Measurements from ENCODE around the gene SMCO3.
A peak's percentile ranks its signal among the peaks of the same experiment; 100 is the strongest.
"Not testable (repeated sequence)": the region's sequence is repeated elsewhere in the genome, so short reads cannot be mapped to it uniquely, and the experiment has no call there.

SMCO3 gene

GRCh38 chr12:14774906-14775635 is 38.9 kb downstream of the SMCO3 start:
- Mint-ChIP-seq H3K36me3 (ENCODE audit: low read depth) (peaks cover 11% of the 10 kb centered on the region), H3K27ac (peak overlapping the region; percentile 99), H3K4me3 (peak overlapping the region; percentile 98), H3K4me1 (ENCODE audit: low read depth) (peaks cover 48% of the 10 kb centered on the region), H3K27me3 (ENCODE audit: low read depth) (no peaks in the 10 kb centered on the region), H3K9me3 (no peaks in the 10 kb centered on the region)

- Mint-ChIP-seq H3K4me3 (peak overlapping the region; percentile 98), H3K4me1 (ENCODE audit: low read depth) (peaks cover 47% of the 10 kb centered on the region), H3K36me3 (ENCODE audit: low read depth) (peaks cover 16% of the 10 kb centered on the region), H3K9me3 (no peaks in the 10 kb centered on the region), H3K27ac (peak overlapping the region; percentile 99), H3K27me3 (ENCODE audit: low read depth) (no peaks in the 10 kb centered on the region)
Measured at GRCh38 chr12:14774074-14774905, 39.7 kb downstream of the SMCO3 start.

GRCh38 chr12:14773685-14774073 is 40.3 kb downstream of the SMCO3 start:
- H3K36me3 Mint-ChIP-seq (ENCODE audit: low read depth): peaks cover 20% of the 10 kb centered on the region
- H3K4me1 Mint-ChIP-seq (ENCODE audit: low read depth): peaks cover 53% of the 10 kb centered on the region
- peak overlapping the region; percentile 98 for H3K4me3 Mint-ChIP-seq
- peak overlapping the region; percentile 99 for H3K27ac Mint-ChIP-seq
- no peaks in the 10 kb centered on the region for H3K9me3 Mint-ChIP-seq
- no peaks in the 10 kb centered on the region for H3K27me3 Mint-ChIP-seq (ENCODE audit: low read depth)

GRCh38 chr12:14772946-14773345 is 41.0 kb downstream of the SMCO3 start:
- H3K36me3 Mint-ChIP-seq (ENCODE audit: low read depth): peaks cover 21% of the 10 kb centered on the region
- peaks cover 55% of the 10 kb centered on the region for H3K4me1 Mint-ChIP-seq (ENCODE audit: low read depth)
- H3K27ac Mint-ChIP-seq: peak overlapping the region; percentile 99
- H3K9me3 Mint-ChIP-seq: no peaks in the 10 kb centered on the region
- H3K4me3 Mint-ChIP-seq: peak overlapping the region; percentile 98
- H3K27me3 Mint-ChIP-seq (ENCODE audit: low read depth): no peaks in the 10 kb centered on the region

GRCh38 chr12:14771651-14772137 is 42.3 kb downstream of the SMCO3 start:
- Mint-ChIP-seq H3K27me3 (ENCODE audit: low read depth) (no peaks in the 10 kb centered on the region), H3K36me3 (ENCODE audit: low read depth) (peaks cover 32% of the 10 kb centered on the region), H3K4me3 (peak overlapping the region; percentile 92), H3K4me1 (ENCODE audit: low read depth) (peaks cover 59% of the 10 kb centered on the region), H3K9me3 (no peaks in the 10 kb centered on the region), H3K27ac (peak overlapping the region; percentile 97)

GRCh38 chr12:14770496-14771461 is 43.2 kb downstream of the SMCO3 start:
- Mint-ChIP-seq H3K27ac (peak overlapping the region; percentile 97), H3K9me3 (peaks cover 5% of the 10 kb centered on the region), H3K4me3 (peak overlapping the region; percentile 92), H3K27me3 (ENCODE audit: low read depth) (no peaks in the 10 kb centered on the region), H3K4me1 (ENCODE audit: low read depth) (peaks cover 51% of the 10 kb centered on the region), H3K36me3 (ENCODE audit: low read depth) (peaks cover 37% of the 10 kb centered on the region)

- H3K4me1 Mint-ChIP-seq (ENCODE audit: low read depth): peaks cover 46% of the 10 kb centered on the region
- peak overlapping the region; percentile 97 for H3K27ac Mint-ChIP-seq
- peaks cover 44% of the 10 kb centered on the region for H3K36me3 Mint-ChIP-seq (ENCODE audit: low read depth)
- peaks cover 13% of the 10 kb centered on the region for H3K9me3 Mint-ChIP-seq
- peak overlapping the region; percentile 92 for H3K4me3 Mint-ChIP-seq
- no peaks in the 10 kb centered on the region for H3K27me3 Mint-ChIP-seq (ENCODE audit: low read depth)
Measured at GRCh38 chr12:14769969-14770495, 44.0 kb downstream of the SMCO3 start.

GRCh38 chr12:14769466-14769968 is 44.5 kb downstream of the SMCO3 start:
- Mint-ChIP-seq H3K27ac (peak overlapping the region; percentile 97), H3K4me1 (ENCODE audit: low read depth) (peaks cover 43% of the 10 kb centered on the region), H3K9me3 (peaks cover 13% of the 10 kb centered on the region), H3K36me3 (ENCODE audit: low read depth) (peaks cover 40% of the 10 kb centered on the region), H3K4me3 (peak overlapping the region; percentile 92), H3K27me3 (ENCODE audit: low read depth) (no peaks in the 10 kb centered on the region)

- H3K36me3 Mint-ChIP-seq (ENCODE audit: low read depth): peaks cover 35% of the 10 kb centered on the region
- H3K4me1 Mint-ChIP-seq (ENCODE audit: low read depth): peaks cover 38% of the 10 kb centered on the region
- peak overlapping the region; percentile 97 for H3K27ac Mint-ChIP-seq
- H3K4me3 Mint-ChIP-seq: peak overlapping the region; percentile 92
- H3K27me3 Mint-ChIP-seq (ENCODE audit: low read depth): no peaks in the 10 kb centered on the region
- peaks cover 13% of the 10 kb centered on the region for H3K9me3 Mint-ChIP-seq
Measured at GRCh38 chr12:14768823-14769405, 45.1 kb downstream of the SMCO3 start.

- peaks cover 14% of the 10 kb centered on the region for H3K9me3 Mint-ChIP-seq
- no peaks in the 10 kb centered on the region for H3K27me3 Mint-ChIP-seq (ENCODE audit: low read depth)
- no peak overlapping the region for H3K27ac Mint-ChIP-seq
- H3K4me3 Mint-ChIP-seq: no peak overlapping the region
- peaks cover 37% of the 10 kb centered on the region for H3K36me3 Mint-ChIP-seq (ENCODE audit: low read depth)
- peaks cover 35% of the 10 kb centered on the region for H3K4me1 Mint-ChIP-seq (ENCODE audit: low read depth)
Measured at GRCh38 chr12:14767617-14768016, 46.4 kb downstream of the SMCO3 start.

GRCh38 chr12:14766649-14767215 is 47.2 kb downstream of the SMCO3 start:
- H3K4me3 Mint-ChIP-seq: no peak overlapping the region
- H3K27ac Mint-ChIP-seq: no peak overlapping the region
- H3K36me3 Mint-ChIP-seq (ENCODE audit: low read depth): peaks cover 41% of the 10 kb centered on the region
- peaks cover 22% of the 10 kb centered on the region for H3K9me3 Mint-ChIP-seq
- no peaks in the 10 kb centered on the region for H3K27me3 Mint-ChIP-seq (ENCODE audit: low read depth)
- H3K4me1 Mint-ChIP-seq (ENCODE audit: low read depth): peaks cover 29% of the 10 kb centered on the region

GRCh38 chr12:14766020-14766419 is 48.0 kb downstream of the SMCO3 start:
- H3K4me3 Mint-ChIP-seq; H3K27ac Mint-ChIP-seq; H3K27me3 Mint-ChIP-seq (ENCODE audit: low read depth): not testable (repeated sequence)
- H3K9me3 Mint-ChIP-seq: peaks cover 24% of the 10 kb centered on the region
- peaks cover 24% of the 10 kb centered on the region for H3K4me1 Mint-ChIP-seq (ENCODE audit: low read depth)
- peaks cover 46% of the 10 kb centered on the region for H3K36me3 Mint-ChIP-seq (ENCODE audit: low read depth)

- H3K9me3 Mint-ChIP-seq: peaks cover 24% of the 10 kb centered on the region
- peaks cover 24% of the 10 kb centered on the region for H3K4me1 Mint-ChIP-seq (ENCODE audit: low read depth)
- no peaks in the 10 kb centered on the region for H3K27me3 Mint-ChIP-seq (ENCODE audit: low read depth)
- H3K4me3 Mint-ChIP-seq: no peak overlapping the region
- no peak overlapping the region for H3K27ac Mint-ChIP-seq
- H3K36me3 Mint-ChIP-seq (ENCODE audit: low read depth): peaks cover 46% of the 10 kb centered on the region
Measured at GRCh38 chr12:14765398-14765797, 48.6 kb downstream of the SMCO3 start.

All from T-helper 1 cell treated with Interleukin-12 subunit alpha and Interleukin-12 subunit beta and Interleukin-4 antibody, amounts not matched to agents 30 μg/mL and 1 μg/mL, for 36 hours (primary cell).